AG08396 (cell line): ENCODE data around the gene LAMTOR4.

Source experiments
- DNase-seq: peaks from one replicate; pipeline ENCODE4 v3.0.0; 2012; ENCODE audit warnings: low spot score, mixed read lengths

Gene LAMTOR4

DNA sequence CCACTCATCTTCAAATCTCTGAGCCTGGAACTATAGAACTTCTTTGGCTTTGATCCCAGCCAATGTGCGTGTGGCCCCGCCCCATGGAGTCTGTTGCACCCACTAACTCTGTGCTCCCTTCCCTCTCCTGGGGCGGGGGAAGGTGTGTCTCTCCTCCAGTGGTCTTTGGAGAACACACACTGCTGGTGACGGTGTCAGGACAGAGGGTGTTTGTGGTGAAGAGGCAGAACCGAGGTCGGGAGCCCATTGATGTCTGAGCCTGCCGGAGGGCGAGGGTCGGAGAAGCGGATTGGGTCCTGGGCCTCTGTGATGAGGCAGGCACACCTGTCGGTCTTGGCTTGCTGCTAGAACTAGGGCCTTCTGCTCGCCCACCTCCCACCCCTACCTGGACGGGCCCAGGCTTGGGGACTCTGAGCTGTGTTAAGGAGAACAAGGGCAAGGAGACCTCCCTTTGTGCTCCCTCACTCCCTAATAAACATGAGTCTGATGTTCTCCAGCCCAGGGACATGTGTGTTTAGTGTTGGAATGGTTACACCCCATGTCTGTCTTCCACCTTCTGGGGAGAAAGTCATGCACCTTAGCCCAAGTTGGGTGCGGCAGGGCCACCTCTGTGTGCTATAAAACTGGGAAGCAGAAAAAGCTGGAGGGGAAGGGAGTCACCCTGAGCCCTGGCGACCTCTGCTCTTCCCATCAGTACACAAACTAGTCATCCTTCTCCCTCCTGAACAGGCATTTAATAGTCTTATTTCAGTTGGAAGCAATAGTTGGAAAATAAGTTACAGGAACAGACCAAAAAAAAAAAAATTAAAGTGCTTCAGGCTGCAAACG, 5.2 kb downstream of the LAMTOR4 start:
- DNase-seq = no peak

DNA sequence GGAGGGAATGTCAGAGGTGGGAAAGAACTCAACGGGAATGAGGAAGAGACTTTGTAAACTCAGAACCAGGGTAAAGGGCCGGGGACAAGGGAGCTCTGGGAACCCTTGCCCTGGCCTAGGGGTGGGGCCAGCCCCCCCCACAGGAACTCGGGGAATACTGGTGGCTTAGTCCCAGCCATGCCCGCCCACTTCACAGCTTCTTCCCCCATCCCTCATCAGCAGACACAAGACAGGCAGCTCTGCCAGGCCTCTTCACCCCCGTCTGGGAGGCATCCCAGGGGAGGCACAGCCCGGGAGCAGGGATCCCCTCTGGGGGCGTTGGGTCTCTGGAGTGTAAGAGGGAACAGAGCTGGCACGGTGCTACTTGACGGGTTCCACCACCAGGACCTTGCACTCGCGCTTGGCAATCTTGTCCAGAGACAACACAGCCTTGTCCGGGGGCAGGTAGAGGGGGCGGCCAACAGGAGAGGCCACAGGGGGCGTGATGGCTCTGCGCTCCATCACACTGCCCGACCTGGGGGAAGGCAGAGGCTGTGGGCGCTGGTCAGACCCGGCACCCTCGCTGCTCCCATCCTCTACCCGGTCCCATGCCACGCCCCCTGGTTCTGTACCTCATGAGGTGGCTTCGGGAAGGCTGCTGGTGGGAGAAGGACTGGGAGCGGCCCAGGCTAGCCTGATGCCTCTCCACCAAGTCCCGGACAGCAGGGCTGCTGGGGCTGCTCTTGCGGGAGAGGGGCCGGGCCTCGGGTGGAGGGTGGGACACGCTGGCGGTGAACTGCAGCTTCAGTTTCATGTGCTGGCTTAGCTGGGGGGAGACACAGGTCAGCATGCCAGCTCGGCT, 6.2 kb downstream of the LAMTOR4 start:
- DNase-seq = no peak

DNA sequence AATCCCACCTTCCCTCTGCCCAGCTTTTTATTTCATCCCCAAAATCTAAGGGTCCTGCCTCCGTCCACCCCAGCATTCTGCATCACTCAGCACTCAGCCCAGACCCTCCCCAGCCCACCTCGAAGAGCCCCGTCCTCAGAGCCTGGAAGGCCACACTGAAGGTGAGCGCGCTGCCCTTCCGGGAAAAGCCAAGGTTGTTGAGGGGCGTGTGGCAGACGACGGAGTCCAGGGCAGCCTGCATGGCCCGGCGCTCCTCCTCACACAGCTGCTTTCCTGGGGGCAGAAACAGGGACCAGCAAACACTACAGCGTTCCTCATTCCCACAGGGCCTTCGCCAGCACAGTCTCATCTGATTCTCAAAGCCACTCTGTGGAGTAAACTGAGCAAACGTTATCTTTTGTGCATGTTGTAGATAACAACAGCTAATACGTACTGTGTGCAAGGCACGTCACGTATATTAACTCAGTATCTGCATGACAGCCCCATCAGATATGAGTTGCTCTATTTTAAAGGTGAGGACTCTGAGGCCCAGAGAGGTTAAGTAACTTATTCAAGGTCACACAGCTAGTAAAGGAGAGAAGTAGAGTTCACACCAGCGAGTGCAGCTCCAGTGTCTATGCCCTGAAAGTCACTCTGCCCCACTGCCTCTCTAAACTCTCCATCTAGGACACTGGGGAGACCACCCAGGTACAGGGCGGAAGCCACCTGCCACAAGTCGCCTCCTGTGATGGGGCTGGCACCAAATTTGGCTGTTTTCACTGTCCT, 7.0 kb downstream of the LAMTOR4 start:
- no peak for DNase-seq

- DNase-seq = no peak
Measured at GRCh38 chr7:100156331-100157068, 7.8 kb downstream of the LAMTOR4 start.

- DNase-seq = no peak
Measured at GRCh38 chr7:100157069-100157333, 8.3 kb downstream of the LAMTOR4 start.

DNA sequence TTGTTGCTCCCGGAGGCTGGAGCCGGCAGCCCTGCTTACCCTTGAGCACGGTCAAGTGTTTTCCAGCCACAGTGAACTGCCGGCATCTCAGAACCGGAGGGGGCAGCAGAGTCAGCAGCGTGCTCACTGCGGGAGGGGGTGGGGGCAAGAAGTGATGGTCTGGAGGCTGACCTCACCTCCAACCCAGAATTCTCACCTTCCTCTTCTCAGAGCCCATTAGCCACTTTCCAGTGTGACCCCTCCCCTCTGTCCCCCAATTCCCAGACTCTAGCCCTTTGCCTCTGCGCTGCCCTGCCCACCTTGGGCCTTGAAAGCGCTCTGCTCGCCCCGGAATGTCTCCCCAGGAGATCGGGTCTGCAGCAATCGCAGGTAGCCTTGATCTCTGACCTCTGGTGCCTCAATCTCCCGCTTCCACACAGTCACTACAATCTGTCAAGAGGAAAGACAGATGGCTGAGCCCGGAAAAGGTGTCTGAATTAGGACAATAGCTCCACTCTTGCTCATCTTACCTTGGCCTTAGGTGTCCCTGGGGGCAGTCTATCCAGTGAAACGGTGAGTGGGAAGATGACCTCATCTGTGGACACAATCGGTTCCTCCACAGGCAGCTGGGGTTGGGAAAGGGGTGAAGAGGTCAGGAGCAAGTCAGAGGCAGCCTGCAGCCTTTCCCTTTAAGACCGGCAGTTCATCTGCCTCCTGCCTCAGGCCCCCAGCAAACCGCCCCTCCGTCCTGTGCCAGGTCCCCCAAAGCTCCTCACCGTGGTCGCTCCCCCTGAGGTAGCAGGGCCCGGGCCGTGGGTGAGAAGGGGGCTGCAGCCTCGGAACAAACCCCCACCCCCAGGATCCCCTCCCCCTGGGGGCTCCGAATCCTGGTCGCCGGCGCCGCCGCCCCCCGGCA, 8.9 kb downstream of the LAMTOR4 start:
- DNase-seq = peak; percentile 84

- DNase-seq = peak; percentile 97
Measured at GRCh38 chr7:100158229-100159098, 9.7 kb downstream of the LAMTOR4 start, which contains the start of gene TRAPPC14. TSS of gene TRAPPC14 (minus strand) at chr7:100158723. CDS start at chr7:100158499, 224 bp downstream.

DNA sequence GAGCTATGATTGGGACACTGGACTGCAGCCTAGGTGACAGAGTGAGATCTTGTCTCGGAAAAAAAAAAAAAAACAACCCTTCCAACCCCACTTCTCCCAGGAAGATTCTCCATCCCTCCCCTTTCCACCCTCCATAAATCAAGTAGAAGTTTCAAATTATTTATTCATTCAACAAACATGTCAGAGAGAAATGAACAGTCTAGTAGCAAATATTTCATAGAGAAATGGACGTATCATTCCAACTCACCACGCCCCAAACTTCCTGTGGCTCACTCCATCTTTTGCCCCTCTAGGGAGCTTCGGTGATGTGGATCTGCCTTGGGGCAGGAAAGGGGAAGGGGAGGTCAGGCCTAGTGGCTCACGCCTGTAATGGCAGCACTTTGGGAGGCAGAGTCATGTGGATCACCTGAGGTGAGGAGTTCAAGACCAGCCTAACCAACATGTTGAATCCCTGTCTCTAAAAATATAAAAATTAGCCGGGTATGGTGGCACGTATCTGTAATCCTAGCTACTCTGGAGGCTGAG, 10.4 kb downstream of the LAMTOR4 start:
- no peak for DNase-seq

DNA sequence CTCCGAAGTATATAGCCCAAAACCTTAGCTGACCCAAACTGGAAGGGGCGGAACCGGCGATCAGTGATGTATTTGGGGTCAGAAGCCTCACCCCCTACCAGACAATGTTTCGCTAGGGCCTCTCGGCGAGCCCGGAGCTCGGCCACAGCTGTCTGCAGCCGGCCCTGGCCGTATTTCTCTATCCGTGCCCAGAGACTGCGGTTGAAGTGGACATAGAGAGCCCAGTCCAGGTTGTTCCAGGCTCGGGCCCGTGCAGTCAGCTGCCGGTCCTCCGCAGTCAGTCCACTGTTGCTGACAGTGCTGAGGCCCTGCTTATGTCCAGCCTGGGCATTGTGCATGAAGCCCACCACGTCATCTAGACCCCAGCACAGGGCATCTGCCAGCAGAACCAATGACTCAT, 11.3 kb downstream of the LAMTOR4 start:
- DNase-seq = no peak

DNA sequence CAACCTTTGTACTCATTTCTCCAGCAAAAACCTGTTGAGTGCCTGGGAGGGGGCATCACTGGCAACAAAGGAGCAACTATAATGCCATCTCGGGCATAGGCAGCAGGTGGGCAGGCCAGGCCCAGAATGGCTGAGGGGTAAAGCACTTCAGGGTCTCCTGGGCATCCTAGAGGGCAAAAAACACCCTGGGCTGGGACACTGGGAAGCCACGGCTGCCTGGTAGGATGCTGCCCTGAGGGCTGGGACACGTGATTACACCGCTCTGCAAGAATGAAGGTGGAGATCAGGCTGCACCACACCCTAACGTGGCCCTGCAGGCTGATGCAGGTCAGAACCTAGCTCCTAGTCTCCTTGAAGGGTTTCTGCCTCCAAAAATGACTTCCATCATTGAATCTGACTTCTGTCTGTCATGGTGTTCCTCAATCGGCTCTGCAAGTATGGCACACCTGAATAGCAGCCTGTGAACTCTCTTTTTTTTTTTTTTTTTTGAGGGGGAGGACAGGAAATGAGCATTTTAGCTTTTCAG, 14.4 kb downstream of the LAMTOR4 start:
- no peak for DNase-seq

DNA sequence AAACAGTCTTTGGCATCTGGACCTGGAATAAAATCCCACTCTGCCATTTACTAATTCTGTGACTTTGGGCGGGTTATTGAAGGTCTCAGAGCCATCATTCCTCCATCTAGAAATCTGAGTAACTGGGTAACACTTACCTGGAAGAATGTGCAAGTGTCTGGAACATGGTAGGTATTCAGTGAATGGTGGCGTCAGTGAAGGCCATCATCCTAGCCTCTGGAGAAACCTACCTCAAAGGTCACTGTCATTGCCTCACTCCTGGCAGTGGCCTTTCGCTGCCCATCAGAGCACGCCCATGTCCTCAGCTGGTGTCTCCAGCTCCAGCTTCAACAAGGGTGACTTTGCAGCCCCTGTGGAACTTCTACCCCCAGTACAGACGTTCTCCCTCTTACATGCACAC, 15.2 kb downstream of the LAMTOR4 start:
- no peak for DNase-seq

DNA sequence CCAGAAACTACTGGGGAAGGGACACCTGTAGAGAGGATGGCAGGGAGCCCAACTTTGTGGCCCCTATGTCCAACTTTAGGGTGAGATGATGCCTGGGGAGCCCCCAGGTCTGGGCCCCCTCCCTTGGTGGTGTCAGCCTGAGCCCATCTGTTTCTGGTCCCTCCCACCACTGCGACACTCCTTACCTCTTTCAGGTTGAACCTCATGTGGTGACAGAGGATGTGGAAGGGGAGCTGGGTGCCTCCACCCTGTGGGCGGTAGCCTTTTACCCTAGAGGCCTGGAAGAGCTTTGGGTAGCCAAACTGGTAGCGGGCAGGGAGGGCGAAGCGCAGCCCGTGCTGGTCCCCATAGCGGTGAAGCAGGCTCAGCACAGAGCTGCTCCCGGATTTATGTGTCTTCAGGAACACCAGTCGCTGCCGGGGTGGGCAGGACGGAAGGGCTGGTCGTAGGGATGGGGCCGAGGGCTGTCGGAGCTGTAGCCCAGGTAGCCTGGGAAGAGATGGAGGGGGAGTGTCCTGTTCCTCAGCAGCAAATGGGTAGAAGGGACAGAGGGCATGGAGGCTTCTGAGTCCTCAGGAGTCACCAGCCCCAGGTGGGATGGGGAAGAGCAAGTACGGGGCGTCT, 17.7 kb downstream of the LAMTOR4 start:
- no peak for DNase-seq

DNA sequence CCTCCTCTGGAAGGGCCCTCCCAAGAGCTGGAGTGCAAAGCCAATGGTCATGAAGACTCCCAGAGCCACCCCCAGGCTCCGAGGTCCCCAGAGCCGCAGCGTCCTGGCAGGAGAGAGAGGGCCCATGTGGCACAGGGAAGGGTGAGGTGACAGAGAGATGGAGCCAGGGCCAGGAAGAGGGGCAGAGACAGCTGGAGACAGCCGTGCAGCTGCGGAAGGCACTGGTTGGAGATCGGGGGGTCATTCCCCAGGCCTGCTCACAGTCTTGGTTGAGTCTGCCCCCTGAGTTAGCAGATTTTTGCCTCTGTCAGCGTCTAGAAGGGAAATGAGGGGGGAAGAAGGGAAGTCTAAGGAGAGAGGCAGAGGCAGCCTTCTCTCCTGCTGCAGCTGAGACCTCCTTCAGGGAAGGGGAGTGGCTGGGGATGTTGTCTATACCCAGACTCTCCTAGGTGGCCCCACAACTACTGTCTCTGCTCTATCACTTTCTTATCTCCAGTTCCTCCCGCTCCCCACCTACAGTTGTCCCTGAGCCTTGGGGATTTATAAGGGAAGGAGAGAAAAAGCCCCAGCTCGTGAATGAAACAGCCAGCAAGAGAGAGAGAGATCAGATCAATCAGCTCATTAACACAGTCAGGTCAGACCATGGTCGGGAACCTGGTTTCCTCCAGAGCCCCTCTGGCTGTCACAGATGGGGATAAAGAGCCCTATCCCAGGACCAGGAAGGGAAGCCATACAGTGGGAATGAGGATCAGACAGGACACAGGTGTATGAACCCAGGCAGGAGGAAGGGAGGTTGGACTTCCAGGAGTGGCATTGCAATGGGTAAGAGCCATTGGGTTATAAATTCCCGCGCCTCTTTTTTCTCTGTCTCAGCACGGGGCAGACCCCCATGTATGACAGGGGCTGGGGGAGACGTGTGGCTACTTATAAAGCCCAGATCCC, 18.5 kb downstream of the LAMTOR4 start:
- no peak for DNase-seq

GRCh38 chr7:100167912-100168323, 19.2 kb downstream of the LAMTOR4 start:
- DNase-seq = no peak

GRCh38 chr7:100169147-100169850, 20.6 kb downstream of the LAMTOR4 start:
- no peak for DNase-seq

DNA sequence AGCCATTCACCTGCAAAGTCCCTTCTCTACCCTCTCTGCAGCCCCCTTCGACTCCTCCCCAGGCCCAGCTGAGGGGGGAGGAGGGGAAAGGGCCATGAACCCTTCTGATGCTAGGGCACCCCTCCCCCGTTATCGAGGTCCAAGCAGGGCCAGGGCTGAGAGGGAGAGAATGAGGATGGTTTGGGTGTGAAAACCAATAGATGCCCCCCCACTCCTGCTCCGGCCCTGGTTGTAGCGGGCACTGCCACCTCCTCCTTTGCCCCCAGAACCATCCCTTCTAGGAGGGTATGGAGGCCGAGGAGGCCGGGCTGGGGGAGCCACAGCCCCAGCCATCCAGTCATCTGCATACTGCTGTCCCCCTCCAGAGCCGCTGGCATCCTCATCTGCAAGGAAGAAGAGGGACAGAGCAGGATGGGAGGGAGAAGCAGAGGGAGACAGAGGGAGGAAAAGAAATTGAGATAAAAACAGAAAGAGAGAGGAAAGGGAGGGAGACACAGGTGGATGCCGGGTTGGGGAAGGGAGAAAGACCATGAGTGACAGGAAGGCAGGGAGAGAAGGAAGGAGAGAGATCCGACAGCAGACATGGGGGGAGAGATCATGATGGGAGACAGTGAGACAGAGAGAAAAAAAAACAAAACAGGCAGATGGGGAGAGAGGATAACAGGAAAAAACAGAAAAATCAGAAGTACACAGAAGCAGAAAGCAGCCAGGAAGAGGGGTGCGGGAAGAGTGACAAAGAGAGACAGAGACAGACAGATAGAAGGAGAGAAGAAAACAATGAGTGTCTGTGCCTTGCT, 21.6 kb downstream of the LAMTOR4 start:
- DNase-seq = no peak
